MCF 10A (cell line): ENCODE results near the gene RAD9A. TPM values are rescaled to one million over a fixed set of nuclear protein-coding genes. Genes with fewer than 3 reads are reported as not detected.

Source experiments
- BruUV-seq: library from RNA; stranded (reverse); fragments of 400-500 nt; replicated peaks from 2 replicates; lab custom pipeline; 2021; lab: Mats Ljungman, UMichigan
- CTCF ChIA-PET: fragments of 300-600 bp; sonication (Branson Sonifier 250); formaldehyde crosslinking; extraction: SDS; loops from one replicate; lab custom pipeline; 2021; ENCODE audit warnings: antibody characterized with exemption, inconsistent platforms; lab: Yijun Ruan, JAX
- POLR2A ChIA-PET: fragments of 300-600, 350-650 bp; sonication (Branson Sonifier 250); formaldehyde crosslinking; extraction: SDS; loops from one replicate; lab custom pipeline; 2020; ENCODE audit warnings: antibody characterized with exemption, inconsistent platforms; lab: Yijun Ruan, JAX
- DNase-seq: peaks from one replicate; pipeline ENCODE4 v3.0.0-alpha.2; 2018; ENCODE audit not compliant: unreplicated experiment
- H3K27ac Mint-ChIP-seq: one replicate; pipeline ENCODE4 v1.8.0; 2022; ENCODE audit warnings: mild to moderate bottlenecking, low read depth, mixed read lengths; ENCODE audit not compliant: unreplicated experiment
- H3K27me3 Mint-ChIP-seq: one replicate; pipeline ENCODE4 v1.8.0; 2022; ENCODE audit warnings: mixed read lengths; ENCODE audit not compliant: insufficient read depth, unreplicated experiment
- H3K36me3 Mint-ChIP-seq: one replicate; pipeline ENCODE4 v1.8.0; 2022; ENCODE audit warnings: mild to moderate bottlenecking, moderate library complexity, mixed read lengths; ENCODE audit not compliant: insufficient read depth, unreplicated experiment
- H3K4me1 Mint-ChIP-seq: one replicate; pipeline ENCODE4 v1.8.0; 2022; ENCODE audit warnings: mixed read lengths; ENCODE audit not compliant: insufficient read depth, unreplicated experiment
- H3K4me3 Mint-ChIP-seq: one replicate; pipeline ENCODE4 v1.8.0; 2022; ENCODE audit warnings: mild to moderate bottlenecking, moderate library complexity, mixed read lengths; ENCODE audit not compliant: unreplicated experiment
- H3K9me3 Mint-ChIP-seq: one replicate; pipeline ENCODE4 v1.8.0; 2022; ENCODE audit warnings: mixed read lengths; ENCODE audit not compliant: unreplicated experiment
- CTCF ChIP-seq: fragments of 200-600 bp; IDR thresholded peaks from one replicate; pipeline ENCODE4 v1.8.0; 2022; ENCODE audit warnings: antibody characterized with exemption, mild to moderate bottlenecking; ENCODE audit not compliant: unreplicated experiment
- intact Hi-C: fragments of 100-400 bp; cut with micrococcal nuclease; formaldehyde crosslinking; loops from 2 replicates; pipeline ENCODE4 v1.14.1; 2022
- total RNA-seq: library from RNA; stranded (reverse); gene quantifications from 2 replicates; pipeline ENCODE4 v1.2.3, GENCODE V29; 2022

Gene RAD9A
- total RNA-seq, 1 experiment from 2014 or later = 9.9 TPM

GRCh38 chr11:67431346-67432249 is 39.8 kb downstream of the RAD9A start:
- ChIA-PET POLR2A (interaction anchor here (1.7 kb wide), 1 partner anchor 30 kb away, joined by 4 read pairs; the partner anchor contains the start of gene PPP1CA), CTCF (interaction anchor here (0.6 kb wide), 1 partner anchor 30 kb away, joined by 3 read pairs; no protein-coding TSS in a partner anchor)
- no peaks in the 10 kb centered on the region for H3K27me3 Mint-ChIP-seq
- no TSS peak for BruUV-seq
- intact Hi-C loops = no loop called here
- DNase-seq = no peak
- H3K9me3 Mint-ChIP-seq = no peaks in the 10 kb centered on the region
- H3K27ac Mint-ChIP-seq = no peak overlapping the region
- no peaks in the 10 kb centered on the region for H3K4me1 Mint-ChIP-seq
- no peak overlapping the region for H3K4me3 Mint-ChIP-seq
- TF ChIP-seq CTCF = no peak
- H3K36me3 Mint-ChIP-seq = peaks cover 55% of the 10 kb centered on the region

GRCh38 chr11:67432655-67433349 is 41.0 kb downstream of the RAD9A start:
- POLR2A ChIA-PET = interaction anchor here (0.6 to 1.7 kb wide), 3 partner anchors 12 to 32 kb away, joined by 3 to 4 read pairs (median 3); partner anchors contain the start of gene PPP1CA
- TF ChIP-seq CTCF = no peak

GRCh38 chr11:67433536-67434394 is 42.0 kb downstream of the RAD9A start:
- ChIA-PET CTCF (no interaction called here), POLR2A (interaction anchor here (0.6 to 1.7 kb wide), 3 partner anchors 13 to 33 kb away, joined by 3 to 4 read pairs (median 3); partner anchors contain the start of gene PPP1CA)
- no peaks in the 10 kb centered on the region for H3K27me3 Mint-ChIP-seq
- H3K4me3 Mint-ChIP-seq = no peak overlapping the region
- TF ChIP-seq CTCF = no peak
- no peak overlapping the region for H3K27ac Mint-ChIP-seq
- no peaks in the 10 kb centered on the region for H3K4me1 Mint-ChIP-seq
- H3K9me3 Mint-ChIP-seq = no peaks in the 10 kb centered on the region
- BruUV-seq = no TSS peak
- intact Hi-C loops = no loop called here
- peaks cover 59% of the 10 kb centered on the region for H3K36me3 Mint-ChIP-seq
- no peak for DNase-seq

More at GRCh38 chr11:67432655-67433349, 41.0 kb downstream of the RAD9A start:
- H3K4me1 Mint-ChIP-seq = no peaks in the 10 kb centered on the region
- peaks cover 62% of the 10 kb centered on the region for H3K36me3 Mint-ChIP-seq
- H3K27me3 Mint-ChIP-seq = no peaks in the 10 kb centered on the region
- intact Hi-C loops = no loop called here
- H3K27ac Mint-ChIP-seq = no peak overlapping the region
- no peak overlapping the region for H3K4me3 Mint-ChIP-seq
- CTCF ChIA-PET = no interaction called here
- no peaks in the 10 kb centered on the region for H3K9me3 Mint-ChIP-seq
- DNase-seq = no peak
- no TSS peak for BruUV-seq
